ENCODE results near the gene ITGB5.

DNA sequence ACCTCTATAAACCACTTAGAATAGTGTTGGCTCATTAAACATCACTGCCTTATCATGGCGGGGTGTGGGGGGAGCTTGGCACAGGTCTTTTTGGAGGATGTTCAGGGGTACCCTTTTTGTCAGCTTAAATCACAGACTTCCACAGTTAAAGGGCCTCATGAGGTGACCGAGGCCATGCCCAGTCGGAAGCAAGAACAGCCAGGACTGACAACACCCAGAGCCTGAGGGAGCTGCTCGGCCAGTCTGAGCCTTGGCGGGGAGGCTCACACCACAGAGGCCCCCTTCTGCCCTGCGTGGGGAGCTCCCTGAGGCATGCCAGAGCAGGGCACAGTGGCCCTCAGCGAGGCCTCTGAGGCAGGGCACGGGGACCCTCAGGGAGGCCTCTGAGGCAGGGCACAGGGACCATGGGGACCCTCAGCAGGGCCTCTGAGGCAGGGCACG is 107.4 kb downstream of the ITGB5 start:
- TF ChIP-seq POLR2A (IDR thresholded peaks at IDR 0.05) (no peak), CTCF (IDR thresholded peaks at IDR 0.05) (no peak)
